Measurements from ENCODE around the gene ELMO3. TPM values are rescaled to one million over a fixed set of nuclear protein-coding genes. Genes with fewer than 3 reads are reported as not detected.

ELMO3 gene
- total and polyA plus RNA-seq, 4 donors, result 6.5 to 22.5 (median 15.5) TPM

GRCh38 chr16:67242138-67242730 is 43.3 kb downstream of the ELMO3 start:
- TF ChIP-seq CTCF (IDR thresholded peaks at IDR 0.05; ENCODE audit: control extremely low read depth, extremely low read depth), result no peak
- peak overlapping the region; percentile 83 to 87 for H3K27ac ChIP-seq (ENCODE audit: low read depth in 1 of 2, low read length in 1 of 2)
- H3K4me1 ChIP-seq (ENCODE audit: control insufficient read depth in 5 of 5, insufficient read depth in 5 of 5, low read length in 5 of 5), result peaks cover 15 to 55% (median 48%) of the 10 kb centered on the region in 5 donors
- no peaks in the 10 kb centered on the region for H3K27me3 ChIP-seq (ENCODE audit: control insufficient read depth in 3 of 3, insufficient read depth in 3 of 3, low read length in 2 of 3)
- peaks cover 0 to 47% (median 25%) of the 10 kb centered on the region in 4 donors for H3K36me3 ChIP-seq (ENCODE audit: control insufficient read depth in 4 of 4, insufficient read depth in 4 of 4, low read length in 4 of 4)
- no peaks in the 10 kb centered on the region for H3K9me3 ChIP-seq (ENCODE audit: control insufficient read depth in 4 of 4, insufficient read depth in 3 of 4, low read length in 3 of 4)
- no peak for ATAC-seq (ENCODE audit: insufficient read depth, low FRiP score)
- DNase-seq, result peak; percentile 98 to 99 (median 99)
- no peak overlapping the region for H3K9ac ChIP-seq (ENCODE audit: insufficient read depth in 1 of 2, low read length in 2 of 2)
- no peak overlapping the region for H3K4me3 ChIP-seq
- WGBS, 2 donors, result 52 to 54% methylated on average over 4 of the region's 4 CpGs

- Histone ChIP-seq H3K36me3 (ENCODE audit: control insufficient read depth in 4 of 4, insufficient read depth in 4 of 4, low read length in 4 of 4) (peaks cover 0 to 35% (median 14%) of the 10 kb centered on the region in 4 donors), H3K9me3 (ENCODE audit: control insufficient read depth in 4 of 4, insufficient read depth in 3 of 4, low read length in 3 of 4) (no peaks in the 10 kb centered on the region), H3K27ac (ENCODE audit: low read depth in 1 of 2, low read length in 1 of 2) (peak overlapping the region; percentile 96 to 98), H3K4me3 (no peak overlapping the region), H3K27me3 (ENCODE audit: control insufficient read depth in 3 of 3, insufficient read depth in 3 of 3, low read length in 2 of 3) (no peaks in the 10 kb centered on the region), H3K9ac (ENCODE audit: insufficient read depth in 1 of 2, low read length in 2 of 2) (peak overlapping the region in 1 of 2 donors; percentile 36), H3K4me1 (ENCODE audit: control insufficient read depth in 5 of 5, insufficient read depth in 5 of 5, low read length in 5 of 5) (peaks cover 15 to 63% (median 49%) of the 10 kb centered on the region in 5 donors)
- 50 to 52% methylated on average over 4 of the region's 4 CpGs for WGBS, 2 donors
- DNase-seq (peak in 1 of 3 donors; percentile 44), ATAC-seq (ENCODE audit: insufficient read depth, low FRiP score) (no peak)
- no peak for TF ChIP-seq CTCF (IDR thresholded peaks at IDR 0.05; ENCODE audit: control extremely low read depth, extremely low read depth)
These were observed 44.5 kb downstream of the ELMO3 start for GRCh38 chr16:67243481-67243880.

- Histone ChIP-seq H3K27ac (ENCODE audit: low read depth in 1 of 2, low read length in 1 of 2) (peak overlapping the region; percentile 96 to 98), H3K9ac (ENCODE audit: insufficient read depth in 1 of 2, low read length in 2 of 2) (peak overlapping the region in 1 of 2 donors; percentile 63), H3K9me3 (ENCODE audit: control insufficient read depth in 4 of 4, insufficient read depth in 3 of 4, low read length in 3 of 4) (no peaks in the 10 kb centered on the region), H3K36me3 (ENCODE audit: control insufficient read depth in 4 of 4, insufficient read depth in 4 of 4, low read length in 4 of 4) (peaks cover 0 to 28% (median 6%) of the 10 kb centered on the region in 4 donors), H3K4me1 (ENCODE audit: control insufficient read depth in 5 of 5, insufficient read depth in 5 of 5, low read length in 5 of 5) (peaks cover 15 to 69% (median 51%) of the 10 kb centered on the region in 5 donors), H3K4me3 (no peak overlapping the region), H3K27me3 (ENCODE audit: control insufficient read depth in 3 of 3, insufficient read depth in 3 of 3, low read length in 2 of 3) (no peaks in the 10 kb centered on the region)
- DNase-seq, result peak in 2 of 3 donors; percentile 46 to 48
- no peak for TF ChIP-seq CTCF (IDR thresholded peaks at IDR 0.05; ENCODE audit: control extremely low read depth, extremely low read depth)
- peak; percentile 8 for ATAC-seq (ENCODE audit: insufficient read depth, low FRiP score)
- WGBS, 2 donors, result 6 to 16% methylated on average over 5 of the region's 5 CpGs
These were observed 45.7 kb downstream of the ELMO3 start for GRCh38 chr16:67244387-67245185.

Data from lung (tissue), 12 donors.